Thymus (tissue), 11 donors: ENCODE results near the gene CRY1. TPM values are rescaled to one million over a fixed set of nuclear protein-coding genes. Genes with fewer than 3 reads are reported as not detected.
"Not testable (repeated sequence)": the region's sequence is repeated elsewhere in the genome, so short reads cannot be mapped to it uniquely, and the experiment has no call there.

ENCODE experiments used
- DNase-seq, 9 donors: peaks; one replicate each; pipeline ENCODE4 v3.0.0-alpha.2; 2013; ENCODE audit warnings: low spot score in 9 of 9, low read depth in 6 of 9, missing footprints in 1 of 9
- H3K27ac ChIP-seq, 2 donors: one replicate each; pipeline ENCODE4 v1.5.1; 2013; ENCODE audit warnings: control low read depth in 1 of 2, low read depth in 1 of 2, low read length in 1 of 2, mild to moderate bottlenecking in 1 of 2, moderate library complexity in 1 of 2
- H3K27me3 ChIP-seq, 2 donors: one replicate each; pipeline ENCODE4 v1.5.1; 2013; ENCODE audit warnings: low read length in 1 of 2; ENCODE audit not compliant: control insufficient read depth in 2 of 2, insufficient read depth in 1 of 2
- H3K36me3 ChIP-seq, 2 donors: one replicate each; pipeline ENCODE4 v1.5.1; 2013; ENCODE audit warnings: low read length in 1 of 2, mild to moderate bottlenecking in 1 of 2, moderate library complexity in 1 of 2; ENCODE audit not compliant: control insufficient read depth in 2 of 2, insufficient read depth in 2 of 2
- H3K4me1 ChIP-seq, 2 donors: one replicate each; pipeline ENCODE4 v1.5.1; 2013; ENCODE audit warnings: low read length in 2 of 2; ENCODE audit not compliant: control insufficient read depth in 2 of 2, insufficient read depth in 2 of 2
- H3K4me3 ChIP-seq, 2 donors: one replicate each; pipeline ENCODE4 v1.5.1; 2013; ENCODE audit warnings: low read length in 2 of 2, control low read depth in 1 of 2, mild to moderate bottlenecking in 1 of 2
- H3K9me3 ChIP-seq, 2 donors: one replicate each; pipeline ENCODE4 v1.5.1; 2013; ENCODE audit warnings: low read length in 1 of 2, mild to moderate bottlenecking in 1 of 2; ENCODE audit not compliant: control insufficient read depth in 2 of 2, insufficient read depth in 1 of 2
- WGBS: extraction: QIAGEN DNeasy Blood & Tissue Kit; methylation state at CpG from one replicate; pipeline ENCODE4 v1.1.7; 2013; 5-methylcytosine and 5-hydroxymethylcytosine counted together
- polyA plus RNA-seq: library from polyadenylated mRNA; stranded (reverse); fragments of 200-250 nt; gene quantifications from one replicate; pipeline ENCODE4 v1.2.3, GENCODE V29; 2013
- total RNA-seq: library from RNA; stranded (reverse); fragments of 120-200 nt; gene quantifications from one replicate; pipeline ENCODE4 v1.2.4, GENCODE V29; 2013
- donor health status: healthy.

The CRY1 gene
- total and polyA plus RNA-seq, 2 donors = 16.8 to 19.9 TPM

GRCh38 chr12:107090711-107091110 is 2.6 kb downstream of the CRY1 start:
- DNase-seq = no peak

GRCh38 chr12:107088912-107089311 is 4.4 kb downstream of the CRY1 start:
- 97% methylated on average over 2 of the region's 2 CpGs for WGBS
- Histone ChIP-seq H3K27ac (no peak overlapping the region), H3K4me1 (peaks cover 0 to 11% of the 10 kb centered on the region in 2 donors), H3K9me3 (peaks cover 0 to 4% of the 10 kb centered on the region in 2 donors), H3K36me3 (peaks cover 0 to 4% of the 10 kb centered on the region in 2 donors), H3K27me3 (no peaks in the 10 kb centered on the region), H3K4me3 (no peak overlapping the region)
- no peak for DNase-seq

More at GRCh38 chr12:107090711-107091110, 2.6 kb downstream of the CRY1 start:
- H3K27ac ChIP-seq = no peak overlapping the region
- 97% methylated on average over 2 of the region's 2 CpGs for WGBS
- H3K4me3 ChIP-seq = no peak overlapping the region
- H3K27me3 ChIP-seq = no peaks in the 10 kb centered on the region
- peaks cover 0 to 4% of the 10 kb centered on the region in 2 donors for H3K9me3 ChIP-seq
- H3K36me3 ChIP-seq = peaks cover 0 to 4% of the 10 kb centered on the region in 2 donors
- peaks cover 3 to 16% of the 10 kb centered on the region in 2 donors for H3K4me1 ChIP-seq

- H3K27me3 ChIP-seq = no peaks in the 10 kb centered on the region
- WGBS = 97% methylated on average over 3 of the region's 3 CpGs
- DNase-seq = no peak
- no peak overlapping the region for H3K4me3 ChIP-seq
- H3K27ac ChIP-seq = no peak overlapping the region
- H3K36me3 ChIP-seq = peaks cover 0 to 4% of the 10 kb centered on the region in 2 donors
- no peaks in the 10 kb centered on the region for H3K9me3 ChIP-seq
- no peaks in the 10 kb centered on the region for H3K4me1 ChIP-seq
Measured at GRCh38 chr12:107086314-107086713, 7.0 kb downstream of the CRY1 start.

- Histone ChIP-seq H3K36me3 (peaks cover 0 to 4% of the 10 kb centered on the region in 2 donors), H3K4me3 (no peak overlapping the region), H3K4me1 (peaks cover 0 to 2% of the 10 kb centered on the region in 2 donors), H3K27me3 (no peaks in the 10 kb centered on the region), H3K9me3 (no peaks in the 10 kb centered on the region), H3K27ac (no peak overlapping the region)
- DNase-seq = no peak
Measured at GRCh38 chr12:107081778-107082177, 11.6 kb downstream of the CRY1 start.

- H3K27ac ChIP-seq = no peak overlapping the region
- H3K27me3 ChIP-seq = no peaks in the 10 kb centered on the region
- peaks cover 0 to 2% of the 10 kb centered on the region in 2 donors for H3K4me1 ChIP-seq
- no peak for DNase-seq
- no peak overlapping the region for H3K4me3 ChIP-seq
- no peaks in the 10 kb centered on the region for H3K36me3 ChIP-seq
- H3K9me3 ChIP-seq = no peaks in the 10 kb centered on the region
- WGBS = 90% methylated on average over 6 of the region's 6 CpGs
Measured at GRCh38 chr12:107080299-107080698, 13.1 kb downstream of the CRY1 start.

DNA sequence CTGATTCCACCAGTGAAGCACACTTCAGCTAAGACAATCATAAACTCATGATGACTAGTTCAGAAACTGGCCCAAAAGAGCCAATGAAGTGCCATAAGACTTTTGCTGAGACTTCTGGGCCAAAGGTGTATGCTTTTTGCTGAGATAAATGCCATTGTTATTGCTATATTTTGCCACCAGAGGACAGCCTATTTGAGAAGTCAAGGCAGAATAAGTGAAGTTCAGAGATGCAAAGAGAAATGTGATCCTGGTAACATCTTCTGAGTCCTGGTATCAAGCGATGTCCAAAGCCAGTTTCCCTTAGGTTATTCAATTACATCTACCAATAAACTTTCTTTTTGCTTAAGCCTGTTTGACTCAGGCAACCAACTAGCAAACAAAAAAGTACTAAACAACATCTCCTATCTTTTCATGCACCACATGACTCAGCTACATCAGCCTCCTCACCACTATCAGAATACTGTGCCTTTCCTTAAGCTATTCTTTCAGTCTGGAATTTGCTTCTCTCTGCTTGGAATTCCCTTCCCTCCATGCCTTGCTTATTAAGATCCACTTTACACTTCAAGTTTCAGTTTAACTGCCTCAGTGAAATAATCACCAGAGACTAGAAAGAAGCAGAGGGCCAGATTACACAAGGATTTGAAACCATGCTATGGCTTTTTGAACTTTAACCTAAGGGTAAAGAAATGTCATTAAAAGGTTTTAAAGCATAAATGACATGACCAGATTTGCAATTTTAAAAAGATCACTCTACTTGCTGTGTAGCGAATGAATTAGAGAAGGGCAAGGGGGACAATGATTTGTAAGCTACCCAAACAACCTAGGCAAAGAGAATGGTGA is 14.0 kb downstream of the CRY1 start:
- H3K4me3 ChIP-seq = no peak overlapping the region
- H3K4me1 ChIP-seq = peaks cover 0 to 2% of the 10 kb centered on the region in 2 donors
- no peaks in the 10 kb centered on the region for H3K36me3 ChIP-seq
- H3K9me3 ChIP-seq = no peaks in the 10 kb centered on the region
- H3K27me3 ChIP-seq = no peaks in the 10 kb centered on the region
- DNase-seq = peak; percentile 2 to 74 (median 34)
- WGBS = 98% methylated on average over 2 of the region's 2 CpGs
- H3K27ac ChIP-seq = no peak overlapping the region

- 97% methylated on average over 5 of the region's 5 CpGs for WGBS
- not testable (repeated sequence) for DNase-seq, H3K4me3 ChIP-seq
Measured at GRCh38 chr12:107073266-107073665, 20.1 kb downstream of the CRY1 start.

DNA sequence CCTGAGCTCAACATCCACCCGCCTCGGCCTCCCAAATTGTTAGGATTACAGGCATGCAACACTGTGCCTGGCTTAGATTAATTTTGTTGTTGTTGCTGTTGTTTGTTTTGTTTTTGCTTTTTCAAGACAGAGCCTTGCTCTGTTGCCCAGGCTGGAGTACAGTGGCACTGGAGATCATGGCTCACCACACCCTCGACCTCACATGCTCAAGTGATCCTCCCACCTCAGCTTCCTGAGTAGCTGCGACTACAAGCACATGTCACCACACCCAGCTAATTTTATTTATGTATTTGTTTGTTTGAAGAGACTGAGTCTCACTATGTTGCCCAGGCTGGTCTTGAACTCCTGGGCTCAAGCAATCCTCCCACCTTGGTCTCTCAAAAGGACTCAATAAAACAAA is 26.7 kb downstream of the CRY1 start:
- no peak overlapping the region for H3K4me3 ChIP-seq
- WGBS = 94% methylated on average over 4 of the region's 4 CpGs
- H3K4me1 ChIP-seq = no peaks in the 10 kb centered on the region
- peaks cover 0 to 4% of the 10 kb centered on the region in 2 donors for H3K9me3 ChIP-seq
- no peaks in the 10 kb centered on the region for H3K36me3 ChIP-seq
- DNase-seq = no peak
- H3K27ac ChIP-seq = no peak overlapping the region
- H3K27me3 ChIP-seq = no peaks in the 10 kb centered on the region

More at GRCh38 chr12:107073266-107073665, 20.1 kb downstream of the CRY1 start:
- not testable (repeated sequence) for H3K27ac ChIP-seq, H3K36me3 ChIP-seq, H3K4me1 ChIP-seq, H3K27me3 ChIP-seq, H3K9me3 ChIP-seq

GRCh38 chr12:107064687-107065086 is 28.7 kb downstream of the CRY1 start:
- Histone ChIP-seq H3K9me3 (peaks cover 0 to 4% of the 10 kb centered on the region in 2 donors), H3K36me3 (no peaks in the 10 kb centered on the region), H3K27me3 (no peaks in the 10 kb centered on the region), H3K4me1 (no peaks in the 10 kb centered on the region), H3K4me3 (no peak overlapping the region), H3K27ac (no peak overlapping the region)
- DNase-seq = no peak
